HepG2 (cell line): Measurements from ENCODE around the gene CNEP1R1. TPM values are rescaled to one million over a fixed set of nuclear protein-coding genes. Genes with fewer than 3 reads are reported as not detected.

Experiments used
- ARHGAP35 ChIP-seq: sonication (generic); formaldehyde crosslinking; IDR thresholded peaks from 2 replicates; pipeline ENCODE4 v1.9.0; 2022; ENCODE audit warnings: mild to moderate bottlenecking, inconsistent platforms, moderate library complexity, missing genetic modification reagents, borderline replicate concordance
- EEA1 ChIP-seq: sonication (generic); formaldehyde crosslinking; IDR thresholded peaks from 2 replicates; pipeline ENCODE4 v1.5.1; 2020; ENCODE audit warnings: mild to moderate bottlenecking, missing genetic modification reagents, borderline replicate concordance
- ELF3 ChIP-seq: IDR thresholded peaks from 2 replicates; pipeline ENCODE4 v1.6.1; 2016; ENCODE audit warnings: missing genetic modification reagents, missing compliant biosample characterization
- FOSL2 ChIP-seq: sonication (generic); formaldehyde crosslinking; IDR thresholded peaks from 2 replicates; pipeline ENCODE4 v1.4.0; 2020; ENCODE audit warnings: missing genetic modification reagents
- FOXC1 ChIP-seq: sonication (generic); formaldehyde crosslinking; IDR thresholded peaks from 2 replicates; pipeline ENCODE4 v1.8.0; 2022; ENCODE audit warnings: mild to moderate bottlenecking, missing genetic modification reagents, borderline replicate concordance
- HMG20B ChIP-seq: conservative IDR thresholded peaks from 2 replicates; pipeline ENCODE4 v1.6.1; 2016; ENCODE audit warnings: missing genetic modification reagents, missing compliant biosample characterization
- HNRNPL ChIP-seq: fragments of 200-400 bp; formaldehyde crosslinking; IDR thresholded peaks from 2 replicates; pipeline ENCODE4 v1.6.1; 2017; ENCODE audit warnings: mild to moderate bottlenecking, low read depth, low read length
- ISX ChIP-seq: sonication (generic); formaldehyde crosslinking; conservative IDR thresholded peaks from 2 replicates; pipeline ENCODE4 v1.5.0; 2020; ENCODE audit warnings: missing genetic modification reagents
- JDP2 ChIP-seq: sonication (generic); formaldehyde crosslinking; IDR thresholded peaks from 2 replicates; pipeline ENCODE4 v1.8.1; 2022; ENCODE audit warnings: missing genetic modification reagents, borderline replicate concordance
- KLF6 ChIP-seq: IDR thresholded peaks from 2 replicates; pipeline ENCODE4 v1.8.0; 2016; ENCODE audit warnings: missing biosample characterization, missing genetic modification reagents
- MED13 ChIP-seq: sonication (generic); formaldehyde crosslinking; IDR thresholded peaks from 2 replicates; pipeline ENCODE4 v1.5.0; 2020; ENCODE audit warnings: missing genetic modification reagents
- MIXL1 ChIP-seq: IDR thresholded peaks from 2 replicates; pipeline ENCODE4 v1.6.1; 2016
- NR3C1 ChIP-seq: sonication (generic); formaldehyde crosslinking; IDR thresholded peaks from 2 replicates; pipeline ENCODE4 v1.4.0; 2020; ENCODE audit warnings: missing genetic modification reagents
- PAXIP1 ChIP-seq: sonication (generic); formaldehyde crosslinking; conservative IDR thresholded peaks from 2 replicates; pipeline ENCODE4 v1.4.0; 2020; ENCODE audit warnings: mild to moderate bottlenecking, missing genetic modification reagents, moderate library complexity
- PPARG ChIP-seq: conservative IDR thresholded peaks from 2 replicates; pipeline ENCODE4 v1.6.1; 2016; ENCODE audit warnings: missing biosample characterization, missing genetic modification reagents
- SIX1 ChIP-seq: sonication (generic); formaldehyde crosslinking; IDR thresholded peaks from 2 replicates; pipeline ENCODE4 v1.4.0; 2020; ENCODE audit warnings: missing genetic modification reagents, borderline replicate concordance
- SNRNP70 ChIP-seq: fragments of 200-400 bp; formaldehyde crosslinking; IDR thresholded peaks from 2 replicates; pipeline ENCODE4 v1.6.1; 2017; ENCODE audit warnings: mild to moderate bottlenecking, low read depth, low read length, moderate library complexity
- TBP ChIP-seq: sonication (generic); formaldehyde crosslinking; IDR thresholded peaks from 2 replicates; pipeline ENCODE4 v1.5.0; 2020; ENCODE audit warnings: missing genetic modification reagents
- ZBTB1 ChIP-seq: sonication (generic); formaldehyde crosslinking; IDR thresholded peaks from 2 replicates; pipeline ENCODE4 v1.4.0; 2020; ENCODE audit warnings: missing genetic modification reagents, borderline replicate concordance
- ZHX1 ChIP-seq: sonication (generic); formaldehyde crosslinking; IDR thresholded peaks from 2 replicates; pipeline ENCODE4 v1.8.1; 2022; ENCODE audit warnings: low read depth, mild to moderate bottlenecking, missing genetic modification reagents
- ZNF138 ChIP-seq: sonication (generic); formaldehyde crosslinking; IDR thresholded peaks from 2 replicates; pipeline ENCODE4 v1.5.0; 2020; ENCODE audit warnings: mild to moderate bottlenecking, low read depth, missing genetic modification reagents
- ZNF747 ChIP-seq: sonication (generic); formaldehyde crosslinking; IDR thresholded peaks from 2 replicates; pipeline ENCODE4 v1.8.1; 2023; ENCODE audit warnings: missing genetic modification reagents, mild to moderate bottlenecking, borderline replicate concordance
- ZSCAN12 ChIP-seq: sonication (generic); formaldehyde crosslinking; IDR thresholded peaks from 2 replicates; pipeline ENCODE4 v1.9.0; 2021; ENCODE audit warnings: mild to moderate bottlenecking, missing genetic modification reagents
- ZSCAN30 ChIP-seq: sonication (generic); formaldehyde crosslinking; IDR thresholded peaks from 2 replicates; pipeline ENCODE4 v1.5.0; 2020; ENCODE audit warnings: mild to moderate bottlenecking, missing genetic modification reagents
- polyA plus RNA-seq, 8 experiments: library from polyadenylated mRNA; depleted of rRNA in 3 of 8; stranded (reverse) in 7 of 8; unstranded in 1 of 8; fragments of >200 nt; fragmentation: Illumina TruSeq in 4 of 8; extraction: Trizol in 4 of 8; gene quantifications; 2 replicates each; pipeline versions ENCODE4 v1.2.1 to v1.2.3, GENCODE V29; 2011 to 2016; ENCODE audit warnings: low read depth in 4 of 8, missing spikeins in 1 of 8, mixed read lengths in 1 of 8; ENCODE audit not compliant: insufficient read depth in 1 of 8
- total RNA-seq, 5 experiments: library from RNA; depleted of rRNA; stranded (reverse); fragments of >200 nt; fragmentation: Illumina TruSeq; extraction: Trizol; gene quantifications; 2 replicates each; pipeline ENCODE4 v1.2.3, GENCODE V29; 2016; ENCODE audit warnings: low read depth in 1 of 5

Gene CNEP1R1
- total and polyA plus RNA-seq, 2 of the 13 experiments (the other 11 are each of a cell fraction or from before 2014, with no cell fraction given) = 23.6 to 26.8 TPM

- TF ChIP-seq TBP (0 out of 2 replicates have a peak, but pooled peaks have one; percentile 56), MIXL1 (CRISPR knock-in tag) (0 out of 2 replicates have a peak, but pooled peaks have one; percentile 13), ZSCAN30 (no peak), PPARG (CRISPR knock-in tag) (0 out of 2 replicates have a peak, but pooled peaks have one; percentile 15), ELF3 (CRISPR knock-in tag) (peak; percentile 67), PAXIP1 (CRISPR knock-in tag) (0 out of 2 replicates have a peak, but pooled peaks have one; percentile 6), ARHGAP35 (CRISPR knock-in tag) (peak; percentile 95), FOSL2 (peak; percentile 58), HNRNPL (no peak), ZSCAN12 (CRISPR knock-in tag) (peak; percentile 62; the same call in 1 of the 2 replicates), ZHX1 (CRISPR knock-in tag) (0 out of 2 replicates have a peak, but pooled peaks have one; percentile 16), ZNF138 (CRISPR knock-in tag) (no peak), ISX (CRISPR knock-in tag) (0 out of 2 replicates have a peak, but pooled peaks have one; percentile 71), HMG20B (CRISPR knock-in tag) (peak; percentile 13; the same call in 1 of the 2 replicates), KLF6 (peak; percentile 67), SIX1 (CRISPR knock-in tag) (no peak), ZNF747 (peak; percentile 20; the same call in 1 of the 2 replicates), NR3C1 (CRISPR knock-in tag) (0 out of 2 replicates have a peak, but pooled peaks have one; percentile 56), MED13 (CRISPR knock-in tag) (peak; percentile 64), JDP2 (CRISPR knock-in tag) (no peak), EEA1 (CRISPR knock-in tag) (no peak), ZBTB1 (CRISPR knock-in tag) (no peak), SNRNP70 (no peak), FOXC1 (peak; percentile 99)
These were observed 40.8 kb downstream of the CNEP1R1 start, which contains the start of gene HEATR3 (continued) for GRCh38 chr16:50065624-50066481.
